ENCODE data around the gene ALKBH6.
"Not testable (repeated sequence)": the region's sequence is repeated elsewhere in the genome, so short reads cannot be mapped to it uniquely, and the experiment has no call there.

The ALKBH6 gene

DNA sequence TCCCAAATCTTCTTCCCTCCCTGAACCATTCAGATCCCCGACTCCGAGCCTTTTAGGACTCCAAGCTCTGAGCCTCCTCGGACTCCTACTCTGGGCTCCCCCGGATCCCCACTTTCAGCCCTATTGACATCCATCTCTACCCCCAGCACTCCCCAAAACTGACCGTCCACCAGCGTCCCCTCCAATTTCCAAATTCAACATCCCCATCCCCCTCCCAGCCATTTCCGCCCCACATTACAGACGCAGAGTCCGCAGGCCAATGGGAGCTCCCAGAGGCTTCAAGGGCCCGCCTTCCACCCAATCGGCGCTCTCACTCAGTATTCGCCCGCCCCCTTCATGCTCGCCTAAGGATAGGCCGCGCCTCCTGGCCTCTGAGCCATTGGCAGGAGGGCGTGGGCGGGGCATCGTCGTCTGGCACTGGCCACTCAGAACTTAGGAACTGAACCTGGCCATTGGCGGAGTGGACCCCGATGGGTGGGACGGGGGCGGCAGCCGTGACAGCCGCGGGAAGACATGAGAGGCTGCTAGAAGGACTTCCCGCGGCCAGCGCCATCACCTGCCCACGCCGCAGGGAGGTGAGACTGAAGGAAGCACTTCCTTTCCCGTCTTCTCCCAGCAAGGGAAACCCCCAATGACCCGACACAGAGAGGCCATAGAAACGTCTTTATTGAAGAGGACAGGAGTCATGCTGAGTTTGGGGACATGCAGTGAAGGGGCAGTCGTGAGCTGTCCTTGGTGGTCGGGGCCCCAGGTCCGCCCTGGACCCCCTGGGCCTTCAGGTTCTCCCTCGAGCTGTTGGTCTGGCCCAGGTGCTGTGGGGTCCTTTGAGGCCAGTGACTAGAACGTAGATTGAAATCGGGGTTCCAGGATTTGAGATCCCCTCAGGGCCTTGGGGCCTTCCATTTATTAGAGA lies at the start of gene ALKBH6:
Gene ALKBH6 (minus strand): TSS at position 202 of the 913 bp plus-strand sequence. CDS start 816 bp downstream, outside the sequence.
- peak; percentile 97 to 99 for ATAC-seq

DNA sequence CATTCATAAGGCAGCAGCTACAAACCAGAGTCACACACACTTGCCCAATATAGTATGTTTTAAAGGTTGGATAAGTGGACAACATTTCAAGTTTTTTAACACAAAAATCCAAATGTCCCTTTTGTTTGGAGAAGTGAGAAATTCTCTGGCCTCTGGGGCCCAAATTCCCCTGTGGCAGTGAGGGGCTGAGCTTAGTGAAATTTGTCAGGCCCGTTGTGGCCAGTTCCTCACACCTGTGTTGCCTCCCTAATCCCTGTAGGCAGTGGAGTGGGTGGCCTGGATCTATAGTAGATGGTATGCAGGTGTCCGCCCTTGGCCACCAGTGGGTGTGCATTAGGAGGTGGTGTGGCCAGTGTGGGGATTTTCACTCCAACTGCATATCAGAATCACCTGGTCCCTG lies 47.4 kb upstream of the ALKBH6 start:
- ATAC-seq: no peak

DNA sequence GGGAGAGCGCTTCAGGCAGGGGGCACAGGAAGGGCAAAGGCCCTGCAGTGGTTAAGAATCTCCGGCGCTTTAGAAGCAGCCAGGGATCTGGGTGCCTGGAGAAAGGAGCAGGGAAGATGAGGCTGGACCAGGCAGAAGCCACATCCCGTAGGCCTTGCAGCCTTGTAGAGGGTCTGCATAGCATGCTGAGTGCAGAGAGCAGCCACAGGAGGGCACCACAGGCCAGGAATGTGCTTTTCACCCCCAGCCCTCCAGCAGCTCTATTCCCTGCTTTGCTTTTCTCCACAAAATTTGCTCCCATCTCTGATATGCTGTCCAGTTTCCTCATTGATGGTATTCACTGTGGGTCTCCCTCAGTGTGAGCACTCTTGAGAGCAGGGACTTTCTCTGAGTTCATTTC lies 46.4 kb upstream of the ALKBH6 start:
- peak in 1 of 2 donors; percentile 43 for ATAC-seq

DNA sequence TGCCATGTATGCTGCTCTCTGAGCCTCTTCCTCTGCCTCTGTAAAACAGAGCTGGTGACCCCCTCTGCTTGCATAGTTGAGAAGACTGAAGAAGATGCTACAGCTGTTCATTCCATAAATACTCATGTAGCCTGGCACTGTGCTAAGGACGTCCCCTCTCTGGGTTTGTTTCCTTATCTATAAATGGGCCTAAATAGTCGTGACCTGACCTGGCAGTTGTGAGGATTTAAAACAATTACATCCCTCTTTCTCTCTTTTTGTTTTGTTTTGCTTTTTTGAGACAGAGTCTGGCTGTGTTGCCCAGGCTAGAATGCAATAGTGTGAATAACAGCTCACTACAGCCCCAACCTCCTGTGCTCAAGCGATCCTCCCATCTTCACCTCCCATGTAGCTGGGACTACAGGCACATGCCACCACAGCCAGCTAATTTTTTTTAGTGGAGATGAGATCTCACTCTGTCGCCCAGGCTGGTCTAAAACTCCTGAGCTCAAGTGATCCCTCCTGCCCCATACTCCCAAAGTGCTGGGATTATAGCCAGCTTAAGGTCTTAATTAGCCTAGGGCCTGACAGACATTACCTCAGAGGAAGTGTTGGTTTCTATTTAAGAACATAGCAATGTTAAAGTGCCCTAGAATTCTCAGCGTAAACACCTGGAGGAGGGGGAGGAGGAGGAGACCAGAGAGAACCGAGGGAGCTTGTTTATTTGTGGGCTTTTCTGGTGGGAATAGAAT lies 45.3 kb upstream of the ALKBH6 start:
- no peak for ATAC-seq

DNA sequence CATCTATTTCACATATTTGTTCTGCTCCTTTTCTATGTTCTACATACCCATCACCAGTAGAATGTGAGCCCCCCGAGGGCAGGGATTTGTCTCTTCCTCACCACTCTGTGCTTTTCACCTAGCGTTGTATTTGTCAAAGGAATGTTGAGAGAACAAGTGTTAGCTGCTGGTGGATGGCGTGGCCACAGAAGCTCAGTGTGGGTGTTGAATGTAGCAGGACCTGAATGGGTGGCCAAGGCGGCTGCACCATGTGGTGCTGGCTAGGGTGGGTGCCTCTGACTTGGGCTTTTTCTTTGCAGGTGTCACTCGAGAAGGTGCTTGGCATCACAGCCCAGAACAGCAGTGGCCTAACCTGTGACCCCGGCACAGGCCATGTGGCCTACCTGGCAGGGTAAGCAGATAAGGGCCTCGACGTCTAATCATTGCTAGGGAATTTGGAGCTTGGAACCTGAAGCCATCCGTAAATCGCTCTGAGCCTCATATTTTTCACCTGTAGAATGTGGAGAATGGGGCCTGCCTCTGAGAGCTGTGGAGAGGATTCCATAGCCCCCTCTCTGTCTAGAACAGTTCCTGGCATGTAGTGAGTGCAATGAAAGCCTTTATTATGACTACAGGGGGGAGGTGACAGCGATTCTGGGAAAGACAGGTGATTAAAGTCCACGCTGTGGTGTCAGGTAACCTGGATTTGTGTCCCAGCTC lies 44.6 kb upstream of the ALKBH6 start:
- ATAC-seq: no peak

DNA sequence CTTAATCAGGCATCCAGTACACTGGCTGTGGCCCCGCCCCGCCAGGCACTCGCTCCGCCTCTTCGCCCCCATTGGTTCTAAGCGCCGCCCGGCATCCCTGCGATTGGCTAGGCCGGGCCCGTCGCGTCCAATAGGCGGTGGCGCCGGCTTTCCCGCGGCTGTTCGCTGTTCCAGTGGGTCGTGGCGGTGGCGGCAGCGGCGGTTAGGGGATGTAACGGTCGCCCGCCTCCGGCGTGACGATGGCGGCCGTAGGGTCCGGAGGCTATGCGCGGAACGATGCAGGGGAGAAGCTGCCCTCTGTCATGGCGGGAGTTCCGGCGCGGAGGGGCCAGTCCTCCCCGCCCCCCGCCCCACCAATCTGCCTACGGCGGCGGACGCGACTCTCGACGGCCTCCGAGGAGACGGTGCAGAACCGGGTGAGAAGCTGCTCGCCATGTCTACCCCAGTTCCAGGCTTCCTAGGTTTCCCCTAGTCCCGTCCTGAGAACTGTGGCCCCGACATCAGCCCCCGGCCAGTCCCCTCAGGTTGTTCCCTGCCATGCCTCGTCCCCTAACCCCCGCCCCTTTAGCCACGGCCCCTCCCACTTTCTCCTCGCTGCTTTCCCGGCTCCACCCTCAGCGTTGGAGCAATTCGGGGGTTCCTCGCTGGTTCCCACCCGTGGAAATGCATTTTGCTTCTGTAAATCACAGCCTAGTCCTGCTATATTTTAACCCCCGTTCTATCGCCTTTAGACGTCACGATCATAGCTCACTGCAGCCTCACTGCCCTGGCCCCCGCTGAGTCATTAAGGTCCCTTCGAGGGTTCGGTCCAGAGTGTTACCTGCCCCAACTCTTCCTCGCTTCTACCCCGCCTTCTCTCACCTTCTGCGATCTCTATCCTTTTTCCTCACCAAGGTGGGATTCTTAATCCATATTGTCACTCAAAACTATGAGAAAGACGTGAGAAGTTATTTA lies 41.0 kb upstream of the ALKBH6 start, which contains the start of gene WDR62:
Gene WDR62 (plus strand): TSS at position 165 of the 954 bp plus-strand sequence. CDS start 75 bp downstream, at position 240.
- peak; percentile 75 to 79 for ATAC-seq

DNA sequence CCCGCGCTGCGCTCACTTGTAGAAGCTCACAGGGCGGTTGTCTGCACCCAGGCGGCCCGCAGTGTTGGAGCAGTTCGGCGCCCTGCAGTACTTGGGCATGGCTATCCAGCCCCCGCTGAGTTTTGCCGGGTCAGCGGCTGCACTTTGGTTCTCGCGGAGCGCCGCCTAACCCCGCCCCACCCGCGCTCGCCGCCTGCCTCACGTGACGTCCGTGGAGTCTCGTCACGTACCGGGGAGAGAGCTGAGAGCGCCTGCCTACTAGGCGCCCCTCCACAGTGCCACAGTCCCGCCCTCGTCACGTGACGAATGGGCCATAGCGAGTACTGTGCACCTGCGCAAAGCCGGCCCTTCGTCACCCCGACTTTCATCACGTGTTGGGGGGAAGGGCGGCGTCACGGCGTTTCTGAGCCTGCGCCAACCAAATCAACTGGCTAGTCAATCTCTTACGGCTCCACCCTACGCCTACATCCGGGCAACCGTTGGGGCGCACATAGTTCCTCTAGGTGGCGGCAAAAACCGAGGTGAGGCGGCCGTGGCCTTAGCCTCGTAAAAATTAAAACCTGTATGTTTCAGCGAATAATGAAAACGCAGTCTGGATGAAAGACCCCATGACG lies 40.2 kb upstream of the ALKBH6 start, which contains the start of gene THAP8:
Gene THAP8 (minus strand): TSS at position 167 of the 614 bp plus-strand sequence. CDS start 68 bp downstream, at position 99.
- ATAC-seq: peak; percentile 88 to 90

DNA sequence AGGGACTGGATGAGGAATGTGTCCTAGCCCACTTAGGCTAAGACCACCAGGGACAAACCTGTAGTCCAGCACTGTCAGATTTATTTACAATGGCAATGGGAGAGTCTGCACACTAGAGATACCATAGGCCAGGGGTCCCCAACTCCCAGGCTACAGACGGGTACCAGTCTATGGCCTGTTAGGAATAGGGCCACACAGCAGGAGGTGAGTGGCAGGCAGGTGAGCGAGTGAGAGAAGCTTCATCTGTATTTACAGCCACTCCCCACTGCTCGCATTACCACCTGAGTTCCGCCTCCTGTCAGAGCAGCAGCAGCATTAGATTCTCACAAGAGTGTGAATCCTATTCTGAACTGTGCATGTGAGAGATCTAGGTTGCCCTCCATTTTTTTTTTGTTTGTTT lies 37.6 kb upstream of the ALKBH6 start:
- no peak for ATAC-seq

DNA sequence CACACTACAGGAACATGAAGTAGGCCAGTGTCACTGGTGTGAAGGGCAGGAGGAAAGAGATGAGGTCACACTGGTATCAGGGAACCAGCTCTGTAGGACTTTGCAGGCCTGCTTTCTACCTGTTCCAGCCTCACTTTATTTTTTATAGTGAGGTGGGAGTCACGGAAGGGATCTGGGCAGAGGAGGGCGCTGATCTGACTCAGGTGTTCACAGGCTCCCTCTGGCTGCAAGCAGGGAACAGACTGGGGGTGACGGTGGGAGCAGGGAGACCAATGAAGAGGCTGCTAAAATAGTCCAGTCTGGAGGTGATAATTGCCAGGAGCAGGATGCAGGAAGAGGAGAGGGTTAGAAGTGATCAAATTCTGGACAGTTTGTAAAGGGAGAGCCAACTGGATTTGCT lies 37.2 kb upstream of the ALKBH6 start:
- no peak for ATAC-seq

DNA sequence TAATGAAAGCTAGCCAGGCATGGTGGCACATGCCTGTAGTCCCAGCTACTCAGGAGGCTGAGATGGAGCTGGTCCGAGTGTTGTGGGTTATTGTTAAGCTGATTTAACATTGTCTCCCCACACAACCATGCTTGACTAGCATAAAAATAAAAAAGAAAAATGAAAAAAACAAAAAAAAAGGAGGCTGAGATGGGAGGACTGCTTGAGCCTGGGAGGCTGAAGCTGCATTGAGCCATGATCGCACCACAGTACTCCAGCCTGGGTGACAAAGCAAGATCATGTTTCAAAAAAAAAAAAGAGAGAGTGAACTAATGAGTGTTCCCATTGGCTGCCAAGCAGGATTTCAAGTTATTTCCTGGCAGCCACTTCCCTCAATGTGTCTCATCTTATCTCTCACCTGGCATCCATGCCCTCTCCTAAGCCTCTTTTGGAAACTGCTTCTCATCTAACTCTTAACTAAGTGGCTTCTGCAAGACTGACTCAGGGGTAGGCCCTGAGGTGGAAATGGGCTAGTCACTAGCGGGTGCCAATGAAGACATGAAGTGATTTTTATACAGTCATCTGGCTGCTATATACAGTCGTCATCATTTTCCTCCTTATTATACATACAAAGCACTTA lies 35.2 kb upstream of the ALKBH6 start:
- no peak for ATAC-seq

DNA sequence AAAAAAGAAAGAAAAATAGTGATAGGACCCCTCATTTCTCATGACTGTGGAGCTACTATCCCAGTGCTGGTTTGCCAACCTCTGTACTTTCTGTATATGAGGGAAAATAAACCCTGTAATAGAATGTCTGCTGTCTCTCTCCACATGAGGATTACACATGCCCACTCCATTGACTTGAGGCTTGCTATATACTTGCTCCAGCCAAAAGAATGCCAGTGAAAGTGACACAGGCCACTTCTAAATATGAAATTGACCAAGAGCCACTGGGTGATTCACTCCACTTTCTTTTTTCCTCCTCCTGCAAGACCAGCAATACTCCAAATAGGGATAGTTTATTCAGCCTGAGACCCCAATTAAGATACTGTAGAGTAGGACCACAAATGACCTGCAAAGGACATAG lies 33.8 kb upstream of the ALKBH6 start:
- no peak for ATAC-seq

DNA sequence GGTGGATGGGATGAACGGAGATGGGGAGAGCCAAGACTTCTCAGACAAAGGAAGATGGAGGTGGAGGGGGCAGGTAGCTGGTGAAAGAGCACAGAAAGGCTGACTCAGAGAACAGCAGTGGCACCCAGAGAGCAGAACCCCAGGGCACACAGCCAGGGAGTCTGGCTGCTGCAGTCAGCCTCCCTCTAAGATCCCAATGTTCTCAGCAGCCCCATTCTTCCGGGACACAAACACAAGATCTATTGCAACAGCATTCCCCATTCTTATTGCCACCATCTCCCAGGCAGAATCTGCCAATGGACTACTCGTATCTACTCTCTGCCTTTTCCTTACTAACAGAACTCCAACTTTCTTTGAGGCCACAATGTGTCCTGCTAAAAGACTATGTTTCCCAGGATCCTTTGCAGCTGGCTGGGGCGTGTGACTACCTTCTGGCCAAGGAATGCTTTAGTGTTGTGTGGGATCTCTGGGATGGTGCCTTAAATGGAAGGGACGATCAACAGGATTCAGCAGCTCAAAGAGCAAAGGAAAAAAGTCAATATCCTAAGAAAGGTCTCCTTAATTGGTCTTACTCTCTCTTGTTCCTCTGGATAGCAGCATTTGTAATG lies 32.5 kb upstream of the ALKBH6 start:
- ATAC-seq: no peak

DNA sequence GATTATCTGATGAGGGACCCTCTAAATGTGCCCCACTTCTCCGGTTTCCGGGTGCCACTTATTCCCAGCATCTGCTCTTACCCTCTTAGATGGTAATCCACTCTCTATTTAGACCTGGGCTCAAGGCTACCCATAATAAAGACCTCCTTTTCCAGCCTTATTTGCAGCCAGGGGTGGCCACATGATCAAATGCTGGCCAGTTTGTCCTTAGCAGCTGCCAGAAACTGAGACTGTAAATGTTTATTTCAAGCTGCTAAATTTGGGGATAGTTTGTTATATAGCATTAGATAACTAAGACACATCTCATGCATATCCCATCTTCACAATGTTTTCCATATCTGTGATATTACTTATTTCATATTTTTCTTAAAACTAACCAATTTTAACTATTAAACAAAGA lies 29.9 kb upstream of the ALKBH6 start:
- ATAC-seq: no peak

DNA sequence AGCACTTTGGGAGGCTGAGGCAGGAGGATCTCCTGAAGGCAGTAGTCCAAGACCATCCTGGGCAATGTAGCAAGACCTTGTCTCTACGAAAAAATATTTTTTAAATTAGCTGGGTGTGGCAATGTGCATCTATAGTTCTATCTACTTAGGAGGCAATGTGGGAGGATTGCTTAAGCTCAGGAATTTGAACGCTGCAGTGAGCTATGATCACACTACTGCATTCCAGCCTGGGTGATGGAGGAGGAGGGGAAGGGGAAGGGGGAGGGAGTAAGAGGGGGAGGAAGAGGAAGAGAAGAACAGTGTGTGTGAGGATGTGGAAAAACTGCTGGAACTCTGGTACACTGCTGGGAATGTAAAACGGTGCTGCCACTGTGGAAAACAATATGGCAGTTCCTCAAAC lies 27.8 kb upstream of the ALKBH6 start:
- ATAC-seq: no peak

DNA sequence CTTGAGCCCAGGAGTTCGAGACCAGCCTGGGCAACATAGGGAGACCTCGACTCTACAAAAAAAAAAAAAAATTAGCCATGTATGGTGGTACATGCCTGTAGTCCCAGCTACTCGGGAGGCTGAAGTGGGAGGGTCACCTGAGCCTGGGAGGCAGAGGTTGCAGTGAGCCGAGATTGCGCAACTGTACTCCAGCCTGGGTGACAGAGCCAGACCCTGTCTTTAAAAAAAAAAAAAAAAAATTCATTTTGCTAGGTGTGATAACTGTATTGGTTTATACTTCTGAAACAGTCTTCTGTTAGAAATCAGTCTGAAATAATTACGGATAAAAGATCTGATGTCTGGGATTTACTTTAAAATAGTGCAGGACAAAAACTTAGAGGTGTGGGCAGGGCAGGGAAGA lies 27.1 kb upstream of the ALKBH6 start:
- ATAC-seq: not testable (repeated sequence)

DNA sequence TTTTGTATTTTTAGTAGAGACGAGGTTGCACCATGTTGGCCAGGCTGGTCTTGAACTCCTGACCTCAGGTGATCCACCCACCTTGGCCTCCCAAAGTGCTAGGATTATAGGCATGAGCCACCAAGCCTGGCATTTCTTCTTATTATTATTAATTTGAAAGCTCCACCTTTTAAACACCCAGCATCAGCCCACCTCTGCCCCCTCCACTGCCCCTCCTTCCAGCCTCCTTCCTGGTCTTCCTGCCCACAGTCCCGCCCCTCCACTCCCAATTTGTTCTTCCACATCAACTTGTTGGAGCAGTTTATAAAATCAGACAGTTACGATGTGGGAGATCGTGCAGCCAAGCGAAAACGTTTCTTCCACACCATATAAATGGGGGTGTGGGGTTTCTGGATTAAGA lies 26.5 kb upstream of the ALKBH6 start:
- ATAC-seq: no peak

DNA sequence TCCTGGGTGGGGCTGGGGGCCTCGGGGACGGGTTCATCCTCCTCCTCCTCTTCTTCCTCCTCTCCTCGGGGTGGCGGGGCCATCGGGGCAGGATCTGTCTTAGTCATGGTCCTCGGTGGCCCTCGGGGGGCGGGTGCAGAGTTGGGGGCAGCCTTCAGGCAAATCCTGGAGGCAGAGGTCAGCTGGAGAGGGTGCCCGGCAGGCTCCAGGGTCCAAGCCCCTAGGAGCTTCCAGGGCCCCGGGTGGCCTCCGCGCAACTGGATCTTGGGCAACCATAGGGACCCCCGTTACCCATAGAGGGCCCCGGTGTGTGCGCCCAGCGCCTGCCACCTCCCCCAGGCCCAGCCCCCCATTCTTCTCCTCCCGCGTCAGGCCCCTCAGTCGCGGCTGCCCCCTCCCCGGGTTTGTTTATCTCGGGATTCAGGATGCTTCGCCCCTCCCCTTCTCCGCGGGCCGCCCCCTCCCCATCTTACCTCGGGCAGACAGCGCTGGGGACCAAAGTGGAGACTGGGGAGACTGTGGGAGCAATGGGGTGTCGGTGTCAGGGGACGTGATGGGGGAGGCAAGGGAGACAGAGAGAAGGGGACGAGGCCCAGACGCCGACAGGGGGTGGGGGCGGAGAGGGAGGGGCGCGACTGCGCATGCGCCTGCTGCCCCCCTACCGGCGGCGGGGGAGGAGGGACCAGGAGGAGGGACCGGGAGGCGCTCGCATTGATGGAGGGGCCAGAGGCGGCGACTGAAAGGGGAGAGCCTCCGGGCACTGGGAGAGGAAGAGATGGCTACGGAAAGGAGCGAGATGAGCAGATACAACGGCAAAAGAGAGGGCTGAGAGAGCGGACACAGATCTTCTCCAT lies 18.5 kb upstream of the ALKBH6 start, which contains the start of gene CLIP3:
Gene CLIP3 (minus strand): TSS at position 623 of the 854 bp plus-strand sequence. CDS start 516 bp downstream, at position 107.
- no peak for ATAC-seq

DNA sequence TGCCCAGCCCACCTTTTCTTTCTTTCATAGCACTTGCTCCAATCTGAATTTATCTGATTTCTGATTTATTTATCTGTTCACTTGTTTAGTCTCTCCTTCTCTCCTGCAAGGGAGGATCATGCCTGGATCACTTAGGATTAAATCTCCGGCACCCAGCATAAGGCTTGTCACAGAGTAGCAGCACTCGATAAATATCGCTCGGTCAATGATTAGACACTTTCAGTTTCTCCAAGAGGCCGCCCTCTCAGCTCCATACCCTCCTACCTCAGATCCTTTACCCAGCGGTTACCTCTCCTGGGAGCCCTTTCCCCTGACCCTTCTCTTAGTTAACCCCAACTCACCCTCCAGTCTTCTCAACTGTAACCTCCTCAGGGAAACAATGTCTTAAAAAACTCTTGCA lies 17.3 kb upstream of the ALKBH6 start:
- ATAC-seq: no peak
